Endometrium (tissue), 2 donors: ENCODE data around the gene SPATC1L.
"Not testable (repeated sequence)": the region's sequence is repeated elsewhere in the genome, so short reads cannot be mapped to it uniquely, and the experiment has no call there.

Experiments used
- FAIRE-seq: peaks from 2 replicates; lab custom pipeline; 2012; peaks lifted over from hg19 to GRCh38; lab: Jason Lieb, UNC
- donor health status: control.
- donor health status: control.

SPATC1L gene

GRCh38 chr21:46182548-46183336 is 1.5 kb downstream of the SPATC1L start:
- FAIRE-seq, result no peak

DNA sequence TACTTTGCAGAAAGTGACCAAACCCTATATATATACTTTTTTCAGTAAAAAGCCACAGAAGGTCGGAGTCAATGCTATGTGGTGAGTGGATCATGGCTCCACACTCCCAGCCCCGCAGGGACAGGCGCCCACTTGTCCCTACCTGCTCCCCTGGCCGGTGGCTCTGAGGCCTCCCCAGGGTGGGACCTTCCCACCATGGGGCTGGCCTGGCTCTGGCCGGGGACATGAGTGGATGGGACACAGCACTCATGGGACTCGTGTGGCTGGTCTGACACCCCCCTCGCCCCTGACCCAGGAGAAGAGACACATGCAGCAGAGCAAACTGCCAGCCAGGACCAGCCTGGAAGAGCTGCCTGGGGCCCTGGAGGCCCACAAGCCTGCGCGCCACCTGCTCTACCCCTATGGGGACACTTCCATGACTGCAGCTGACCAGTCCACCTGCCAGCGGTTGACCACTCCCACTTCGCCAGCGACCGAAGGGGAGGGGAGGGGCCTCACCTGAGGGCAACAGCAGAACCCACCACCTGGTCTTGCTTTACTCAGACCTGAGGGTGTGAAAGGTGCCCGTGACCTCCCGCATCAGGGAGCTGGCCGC is 2.2 kb downstream of the SPATC1L start:
- no peak for FAIRE-seq

- FAIRE-seq, result no peak
These were observed 2.8 kb downstream of the SPATC1L start for GRCh38 chr21:46181436-46181835.

- no peak for FAIRE-seq
These were observed 3.4 kb downstream of the SPATC1L start for GRCh38 chr21:46180778-46181391.

GRCh38 chr21:46180079-46180722 is 4.1 kb downstream of the SPATC1L start:
- no peak for FAIRE-seq

DNA sequence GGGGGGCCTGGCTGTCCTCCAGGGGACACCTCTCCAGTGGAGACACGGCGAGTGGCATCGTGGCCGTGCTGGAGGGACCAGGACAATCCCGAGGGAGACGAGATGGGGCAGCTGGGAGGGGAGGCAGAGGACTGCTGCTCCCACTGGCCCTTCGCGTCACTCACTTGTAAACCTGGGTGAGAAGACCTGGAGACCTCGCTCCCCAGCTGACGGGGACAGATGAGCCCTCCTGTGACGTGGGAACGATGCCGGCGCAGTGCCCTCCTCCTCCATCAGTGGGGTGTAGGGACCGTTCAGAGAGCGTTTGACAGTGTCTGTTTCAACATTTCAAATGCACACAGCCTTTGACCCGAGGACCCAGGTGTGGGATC is 4.6 kb downstream of the SPATC1L start:
- no peak for FAIRE-seq

GRCh38 chr21:46178961-46179360 is 5.3 kb downstream of the SPATC1L start:
- FAIRE-seq, result no peak

- FAIRE-seq, result not testable (repeated sequence)
These were observed 7.7 kb downstream of the SPATC1L start for GRCh38 chr21:46176443-46177129.

- FAIRE-seq, result no peak
These were observed 10.7 kb downstream of the SPATC1L start for GRCh38 chr21:46173573-46173972.

DNA sequence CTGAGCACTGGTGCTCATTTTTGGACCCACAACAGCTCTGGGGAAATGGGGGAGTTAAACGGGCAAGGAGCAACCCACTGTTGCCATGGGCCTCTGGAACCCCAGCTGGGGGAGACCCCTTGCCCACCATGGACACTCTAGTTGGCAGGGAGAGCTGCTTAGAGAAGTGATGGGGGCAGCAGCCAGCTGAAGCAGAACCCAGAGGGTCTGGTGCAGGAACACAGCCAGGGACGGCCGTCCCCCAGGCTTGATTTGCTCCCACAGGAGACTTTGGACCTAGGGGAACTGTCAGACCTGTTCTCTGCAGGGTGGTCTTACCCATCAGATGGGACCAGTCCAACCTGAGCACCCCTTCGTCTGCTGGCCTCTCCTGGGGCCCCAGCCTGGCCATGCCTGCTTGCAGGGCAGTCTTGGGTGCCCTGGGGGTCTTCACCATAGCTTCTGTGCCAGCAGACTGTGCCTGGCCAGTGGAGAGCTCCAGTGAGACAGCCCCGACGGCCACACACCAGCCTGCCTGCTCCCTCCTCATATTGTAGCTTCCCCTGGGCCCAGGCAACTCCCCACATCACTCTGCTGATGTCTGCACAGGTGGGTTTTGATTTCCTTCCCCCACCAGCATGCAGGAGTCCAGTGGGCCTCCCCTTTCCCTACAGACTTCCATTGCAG is 11.3 kb downstream of the SPATC1L start:
- FAIRE-seq, result no peak

DNA sequence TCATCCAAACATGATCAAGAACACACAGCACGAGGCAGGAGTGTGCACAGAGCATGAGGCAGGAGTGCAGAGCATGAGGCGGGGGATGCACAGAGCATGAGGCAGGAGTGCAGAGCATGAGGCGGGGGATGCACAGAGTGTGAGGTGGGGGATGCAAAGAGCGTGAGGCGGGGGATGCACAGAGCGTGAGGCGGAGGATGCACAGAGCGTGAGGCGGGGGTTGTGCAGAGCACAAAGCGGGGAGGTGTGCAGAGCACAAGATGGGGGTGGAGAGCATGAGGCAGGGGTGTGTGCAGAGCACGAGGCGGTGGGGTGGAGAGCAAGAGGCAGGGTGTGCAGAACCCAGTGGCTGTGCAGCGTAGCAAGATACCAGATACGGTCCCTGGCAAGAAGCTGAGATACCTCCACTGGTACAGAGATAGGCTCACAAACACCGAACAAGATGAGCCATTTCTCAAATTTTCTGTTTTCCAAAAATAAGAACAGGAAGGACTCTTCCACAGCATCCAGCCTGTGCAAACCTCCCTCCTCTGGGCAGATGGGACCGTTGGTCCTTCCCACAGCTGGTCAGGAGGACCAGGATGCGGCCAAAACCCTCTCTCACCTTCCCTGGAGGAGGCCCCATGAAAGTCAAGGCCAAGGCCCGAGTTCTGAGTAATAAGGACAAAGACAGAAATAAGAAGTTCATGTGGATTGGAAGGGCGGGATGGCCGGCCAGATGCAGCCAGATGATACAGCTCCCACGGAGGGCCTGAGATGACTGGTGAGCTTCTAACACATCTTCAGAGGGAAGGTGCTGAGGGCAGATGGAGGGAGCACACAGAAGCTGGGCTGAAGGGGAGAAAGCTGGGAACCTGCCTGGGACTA is 12.0 kb downstream of the SPATC1L start:
- FAIRE-seq, result no peak

DNA sequence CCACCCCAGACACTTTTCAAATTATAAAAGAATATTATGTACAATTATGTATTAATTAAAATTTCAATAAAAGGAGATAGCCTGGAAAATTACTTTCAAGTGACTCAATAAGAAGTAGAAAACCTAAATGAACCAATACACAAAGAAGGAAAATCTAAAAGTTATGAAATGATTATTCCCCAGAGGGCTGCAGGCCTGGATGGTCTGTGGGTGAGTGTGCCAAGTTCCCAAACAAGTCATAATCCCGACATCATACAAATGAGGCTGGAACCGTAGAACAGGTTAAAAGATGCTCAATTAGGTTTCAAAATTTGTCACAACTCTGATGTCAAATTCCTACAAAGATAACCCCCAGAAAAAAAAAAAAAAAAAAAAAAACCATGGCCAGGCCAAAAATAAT is 12.7 kb downstream of the SPATC1L start:
- FAIRE-seq, result no peak

GRCh38 chr21:46170436-46171193 is 13.6 kb downstream of the SPATC1L start:
- FAIRE-seq, result not testable (repeated sequence)

GRCh38 chr21:46168659-46169386 is 15.4 kb downstream of the SPATC1L start:
- FAIRE-seq, result no peak

GRCh38 chr21:46168238-46168637 is 16.0 kb downstream of the SPATC1L start:
- no peak for FAIRE-seq

- no peak for FAIRE-seq
These were observed 19.2 kb downstream of the SPATC1L start for GRCh38 chr21:46165098-46165497.

DNA sequence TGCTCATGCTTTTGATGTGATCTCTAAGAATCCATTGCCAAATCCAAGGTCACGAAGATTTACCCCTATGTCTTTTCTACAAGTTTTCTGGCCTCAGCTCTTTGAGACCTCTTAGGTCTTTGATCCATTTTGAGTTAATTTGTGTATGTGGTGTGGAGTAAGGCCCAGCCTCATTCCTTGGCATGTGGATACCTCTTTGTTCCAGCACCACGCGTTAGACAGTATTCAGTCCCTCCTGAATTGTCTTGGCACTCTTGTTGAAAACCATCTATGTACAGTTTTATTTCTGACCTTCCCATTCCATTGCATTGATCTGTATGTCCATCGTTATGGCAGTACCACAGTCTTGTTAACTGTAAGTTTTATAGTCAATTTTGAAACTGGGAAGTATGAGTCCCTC is 20.9 kb downstream of the SPATC1L start:
- FAIRE-seq, result no peak

DNA sequence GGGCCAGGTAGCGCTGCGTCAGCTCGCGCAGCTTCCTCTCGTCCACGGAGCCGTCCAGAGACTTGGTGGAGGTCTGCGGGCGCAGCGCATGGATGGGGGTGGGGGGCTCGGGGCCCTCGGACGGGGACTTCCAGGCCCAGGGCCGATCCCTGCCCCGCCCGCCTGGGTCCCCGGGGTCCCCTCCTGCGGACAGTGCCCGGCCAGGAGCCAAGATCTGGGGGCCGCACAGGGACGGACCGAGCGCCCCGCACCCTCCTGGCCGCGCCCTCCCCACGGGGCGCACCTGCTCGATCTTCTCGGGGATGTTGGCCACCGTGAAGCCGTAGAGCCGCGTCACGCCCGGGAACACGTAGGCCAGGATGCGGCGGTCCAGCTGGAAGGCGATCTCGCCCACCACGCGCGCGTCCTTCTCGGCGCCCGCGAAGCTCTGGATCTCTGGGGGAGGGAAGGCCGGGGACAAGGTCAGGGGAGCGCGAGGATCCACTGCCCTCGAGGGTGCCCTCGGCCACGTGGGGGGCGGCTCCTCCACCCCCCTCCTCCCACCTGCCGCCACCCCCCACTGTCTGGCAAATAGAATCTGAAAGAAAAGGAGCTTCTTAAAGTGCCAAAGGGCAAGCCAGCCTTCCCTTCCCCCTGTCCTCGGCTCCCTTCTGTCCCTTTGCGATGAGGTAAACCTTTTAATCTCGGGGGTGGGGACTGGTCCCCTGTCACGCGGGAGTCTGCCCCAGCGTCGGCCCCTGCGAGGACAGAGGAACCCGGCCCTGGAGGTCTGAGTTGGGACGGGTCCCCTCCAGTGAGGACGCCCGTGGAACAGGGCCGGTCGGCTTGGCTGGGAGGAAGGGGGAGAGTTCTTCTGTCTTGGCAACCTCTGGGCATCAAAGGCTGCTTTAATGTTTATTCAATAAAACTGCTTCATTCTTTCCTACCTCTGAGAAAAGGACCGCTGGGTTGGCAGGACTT is 22.3 kb downstream of the SPATC1L start:
- FAIRE-seq, result no peak
